NOMO-1 treated with DMSO at 0.1 percent for 48 hours (cell line): ENCODE data around the gene TMEM132D.
A peak's percentile ranks its signal among the peaks of the same experiment; 100 is the strongest.
"Not testable (repeated sequence)": the region's sequence is repeated elsewhere in the genome, so short reads cannot be mapped to it uniquely, and the experiment has no call there.

Source experiments
- DNase-seq: peaks from one replicate; lab custom pipeline; 2025; ENCODE audit not compliant: unreplicated experiment; lab: John Stamatoyannopoulos, UW

The TMEM132D gene

GRCh38 chr12:129604506-129604905 lies 299.3 kb downstream of the TMEM132D start:
- DNase-seq: no peak

- DNase-seq: no peak
These were observed 304.4 kb downstream of the TMEM132D start for GRCh38 chr12:129599406-129599805.

- no peak for DNase-seq
These were observed 309.7 kb downstream of the TMEM132D start for GRCh38 chr12:129594098-129594497.

- no peak for DNase-seq
These were observed 311.4 kb downstream of the TMEM132D start for GRCh38 chr12:129592449-129592848.

GRCh38 chr12:129589503-129589902 lies 314.3 kb downstream of the TMEM132D start:
- DNase-seq: no peak

GRCh38 chr12:129588142-129588541 lies 315.7 kb downstream of the TMEM132D start:
- DNase-seq: no peak

- DNase-seq: no peak
These were observed 318.5 kb downstream of the TMEM132D start for GRCh38 chr12:129585296-129585695.

GRCh38 chr12:129579879-129580278 lies 323.9 kb downstream of the TMEM132D start:
- DNase-seq: no peak

- no peak for DNase-seq
These were observed 331.8 kb downstream of the TMEM132D start for GRCh38 chr12:129571901-129572494.

- no peak for DNase-seq
These were observed 332.9 kb downstream of the TMEM132D start for GRCh38 chr12:129570796-129571400.

GRCh38 chr12:129566800-129567199 lies 337.0 kb downstream of the TMEM132D start:
- no peak for DNase-seq

GRCh38 chr12:129564768-129565167 lies 339.1 kb downstream of the TMEM132D start:
- no peak for DNase-seq

GRCh38 chr12:129563266-129563665 lies 340.6 kb downstream of the TMEM132D start:
- no peak for DNase-seq

- no peak for DNase-seq
These were observed 342.5 kb downstream of the TMEM132D start for GRCh38 chr12:129561304-129561703.

- no peak for DNase-seq
These were observed 344.0 kb downstream of the TMEM132D start for GRCh38 chr12:129559776-129560175.

GRCh38 chr12:129558036-129558435 lies 345.8 kb downstream of the TMEM132D start:
- no peak for DNase-seq

GRCh38 chr12:129556082-129556481 lies 347.7 kb downstream of the TMEM132D start:
- DNase-seq: no peak

- peak; percentile 84 for DNase-seq
These were observed 350.7 kb downstream of the TMEM132D start for GRCh38 chr12:129552996-129553750.

GRCh38 chr12:129551441-129551840 lies 352.4 kb downstream of the TMEM132D start:
- no peak for DNase-seq

GRCh38 chr12:129550353-129550752 lies 353.5 kb downstream of the TMEM132D start:
- DNase-seq: no peak

GRCh38 chr12:129549656-129550055 lies 354.2 kb downstream of the TMEM132D start:
- no peak for DNase-seq

- not testable (repeated sequence) for DNase-seq
These were observed 354.8 kb downstream of the TMEM132D start for GRCh38 chr12:129549020-129549419.
